ENCODE measurements around the gene UBE3B.

DNA sequence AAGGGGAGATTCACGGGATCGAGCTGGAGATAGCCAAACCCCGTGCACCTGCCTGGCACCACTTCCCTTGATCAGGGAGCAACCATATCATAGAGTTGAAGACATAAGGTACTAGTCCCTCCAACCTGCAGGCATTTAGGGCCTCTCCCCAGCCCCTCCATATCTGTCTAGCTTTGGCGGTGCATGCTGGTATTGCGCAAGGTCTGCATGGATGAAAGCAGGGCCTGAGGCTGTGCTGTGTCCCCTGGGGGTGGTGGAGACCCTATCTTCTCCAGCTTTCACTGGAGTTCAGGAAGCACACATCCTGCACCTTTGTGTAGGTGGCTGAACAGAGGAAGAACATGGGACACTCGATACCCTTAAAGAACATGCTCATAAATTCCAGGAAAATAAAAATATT, 47.2 kb upstream of the UBE3B start:
- TF ChIP-seq, protein P1, sequence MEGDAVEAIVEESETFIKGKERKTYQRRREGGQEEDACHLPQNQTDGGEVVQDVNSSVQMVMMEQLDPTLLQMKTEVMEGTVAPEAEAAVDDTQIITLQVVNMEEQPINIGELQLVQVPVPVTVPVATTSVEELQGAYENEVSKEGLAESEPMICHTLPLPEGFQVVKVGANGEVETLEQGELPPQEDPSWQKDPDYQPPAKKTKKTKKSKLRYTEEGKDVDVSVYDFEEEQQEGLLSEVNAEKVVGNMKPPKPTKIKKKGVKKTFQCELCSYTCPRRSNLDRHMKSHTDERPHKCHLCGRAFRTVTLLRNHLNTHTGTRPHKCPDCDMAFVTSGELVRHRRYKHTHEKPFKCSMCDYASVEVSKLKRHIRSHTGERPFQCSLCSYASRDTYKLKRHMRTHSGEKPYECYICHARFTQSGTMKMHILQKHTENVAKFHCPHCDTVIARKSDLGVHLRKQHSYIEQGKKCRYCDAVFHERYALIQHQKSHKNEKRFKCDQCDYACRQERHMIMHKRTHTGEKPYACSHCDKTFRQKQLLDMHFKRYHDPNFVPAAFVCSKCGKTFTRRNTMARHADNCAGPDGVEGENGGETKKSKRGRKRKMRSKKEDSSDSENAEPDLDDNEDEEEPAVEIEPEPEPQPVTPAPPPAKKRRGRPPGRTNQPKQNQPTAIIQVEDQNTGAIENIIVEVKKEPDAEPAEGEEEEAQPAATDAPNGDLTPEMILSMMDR (conservative IDR thresholded peaks at IDR 0.05; ENCODE audit: low read length) = no peak
- no peak for TF ChIP-seq EZH2phosphoT487 (IDR thresholded peaks at IDR 0.05; ENCODE audit: borderline replicate concordance)
